Testis (tissue), 3 donors: ENCODE results near the gene TAS2R4. TPM values are rescaled to one million over a fixed set of nuclear protein-coding genes. Genes with fewer than 3 reads are reported as not detected.
A peak's percentile ranks its signal among the peaks of the same experiment; 100 is the strongest.
"Not testable (repeated sequence)": the region's sequence is repeated elsewhere in the genome, so short reads cannot be mapped to it uniquely, and the experiment has no call there.

ENCODE experiments used
- DNase-seq: peaks from one replicate; pipeline ENCODE4 v3.0.0-alpha.2; 2019
- H3K27ac ChIP-seq, 2 donors: fragments of 200-600 bp; sonication (generic); one replicate each; pipeline ENCODE4 v1.5.1; 2019
- H3K27me3 ChIP-seq: fragments of 200-600 bp; sonication (generic); one replicate; pipeline ENCODE4 v1.5.1; 2019
- H3K36me3 ChIP-seq: fragments of 200-600 bp; sonication (generic); one replicate; pipeline ENCODE4 v1.5.1; 2017; ENCODE audit warnings: low read depth; ENCODE audit errors: missing control alignments
- H3K4me1 ChIP-seq: fragments of 200-600 bp; sonication (generic); one replicate; pipeline ENCODE4 v1.5.1; 2019
- H3K4me3 ChIP-seq, 2 donors: fragments of 200-600 bp; sonication (generic); one replicate each; pipeline ENCODE4 v1.5.1; 2017 to 2019
- H3K9me3 ChIP-seq: fragments of 200-600 bp; sonication (generic); one replicate; pipeline ENCODE4 v1.5.1; 2017
- CTCF ChIP-seq, 3 experiments: fragments of 450-650 bp in 2 of 3; fragments of 200-600 bp in 1 of 3; sonication (generic) in 1 of 3; IDR thresholded peaks; one replicate each; pipeline ENCODE4 v1.5.1; 2016 to 2019; ENCODE audit warnings: antibody characterized with exemption in 3 of 3, mild to moderate bottlenecking in 2 of 3, moderate library complexity in 1 of 3
- POLR2A ChIP-seq: fragments of 450-650 bp; IDR thresholded peaks from one replicate; pipeline ENCODE4 v1.6.1; 2017; ENCODE audit warnings: antibody characterized with exemption, mild to moderate bottlenecking, moderate library complexity
- WGBS, 2 donors: methylation state at CpG; one replicate each; pipeline ENCODE4 v1.1.5; 2018; 5-methylcytosine and 5-hydroxymethylcytosine counted together
- intact Hi-C: fragments of 100-400 bp; cut with DNase I; formaldehyde crosslinking; loops from one replicate; pipeline ENCODE4 v1.15.1; 2023; ENCODE audit warnings: low total_unique reads
- polyA plus RNA-seq: library from polyadenylated mRNA; stranded (reverse); fragments of 350-450 nt; fragmentation: Illumina TruSeq; extraction: RNeasy Lipid Tissue Mini Kit (QIAGEN cat#74804); gene quantifications from one replicate; pipeline ENCODE4 v1.2.3, GENCODE V29; 2014; ENCODE audit warnings: low read depth, low replicate concordance; ENCODE audit not compliant: insufficient read depth
- total RNA-seq, 2 donors: library from RNA; depleted of rRNA; stranded (reverse); fragments of >200 nt; gene quantifications; one replicate each; pipeline ENCODE4 v1.2.3, GENCODE V29; 2016

TAS2R4 gene
- total and polyA plus RNA-seq, 3 donors from 2014 or later, result 0.71 to 8.2 (median 6.8) TPM

- no peaks in the 10 kb centered on the region for H3K27me3 ChIP-seq
- intact Hi-C loops, result no loop called here
- no peaks in the 10 kb centered on the region for H3K36me3 ChIP-seq
- DNase-seq, result no peak
- H3K4me1 ChIP-seq, result no peaks in the 10 kb centered on the region
- WGBS, 2 donors, result 95 to 96% methylated on average over 3 of the region's 3 CpGs
- TF ChIP-seq CTCF (IDR thresholded peaks at IDR 0.05) (no peak), POLR2A (no peak)
- no peaks in the 10 kb centered on the region for H3K9me3 ChIP-seq
- no peak within 1 kb of the TSS for H3K27ac ChIP-seq
- H3K4me3 ChIP-seq, result no peak within 1 kb of the TSS
Observed at GRCh38 chr7:141763797-141764196, 12.7 kb upstream of the TAS2R4 start, which contains the start of gene TAS2R3. Gene TAS2R3 (plus strand): TSS chr7:141764097. CDS start chr7:141764159, 62 bp downstream.

GRCh38 chr7:141770083-141770583 is 6.3 kb upstream of the TAS2R4 start:
- DNase-seq, H3K4me3 ChIP-seq, H3K27me3 ChIP-seq, H3K4me1 ChIP-seq, H3K9me3 ChIP-seq, H3K27ac ChIP-seq, H3K36me3 ChIP-seq, intact Hi-C loops: not testable (repeated sequence)
- 96 to 99% methylated on average over 3 of the region's 3 CpGs for WGBS, 2 donors

GRCh38 chr7:141785706-141786552 is 9.5 kb downstream of the TAS2R4 start:
- no peaks in the 10 kb centered on the region for H3K36me3 ChIP-seq
- TF ChIP-seq CTCF (IDR thresholded peaks at IDR 0.05) (peak in 2 of 3 experiments; percentile 45 to 82), POLR2A (no peak)
- H3K27ac ChIP-seq, result no peak overlapping the region
- H3K27me3 ChIP-seq, result no peaks in the 10 kb centered on the region
- no peak overlapping the region for H3K4me3 ChIP-seq
- peak; percentile 34 for DNase-seq
- no peaks in the 10 kb centered on the region for H3K9me3 ChIP-seq
- WGBS, 2 donors, result 48 to 65% methylated on average over 13 of the region's 13 CpGs
- intact Hi-C loops, result no loop called here
- H3K4me1 ChIP-seq, result no peaks in the 10 kb centered on the region

GRCh38 chr7:141788296-141788695 is 11.8 kb downstream of the TAS2R4 start:
- no peak for DNase-seq
- no peak overlapping the region for H3K4me3 ChIP-seq
- no peaks in the 10 kb centered on the region for H3K9me3 ChIP-seq
- H3K27me3 ChIP-seq, result no peaks in the 10 kb centered on the region
- 86 to 95% methylated on average over 2 of the region's 2 CpGs for WGBS, 2 donors
- intact Hi-C loops, result no loop called here
- TF ChIP-seq POLR2A, result no peak
- TF ChIP-seq CTCF (IDR thresholded peaks at IDR 0.05), result no peak
- no peaks in the 10 kb centered on the region for H3K4me1 ChIP-seq
- no peak overlapping the region for H3K27ac ChIP-seq
- no peaks in the 10 kb centered on the region for H3K36me3 ChIP-seq

GRCh38 chr7:141789917-141790316 is 13.4 kb downstream of the TAS2R4 start, which contains the start of gene TAS2R5:
Gene TAS2R5 (plus strand): TSS chr7:141790217. CDS start chr7:141790362, 145 bp downstream.
- Histone ChIP-seq H3K27ac (no peak within 1 kb of the TSS), H3K27me3 (no peaks in the 10 kb centered on the region), H3K36me3 (no peaks in the 10 kb centered on the region), H3K4me3 (no peak within 1 kb of the TSS), H3K4me1 (no peaks in the 10 kb centered on the region), H3K9me3 (no peaks in the 10 kb centered on the region)
- TF ChIP-seq POLR2A (no peak), CTCF (IDR thresholded peaks at IDR 0.05) (no peak)
- intact Hi-C loops, result no loop called here
- no peak for DNase-seq
- 82 to 84% methylated on average over 5 of the region's 5 CpGs for WGBS, 2 donors
